HG03159 (cell line): ENCODE measurements around the gene CDK6.
A peak's percentile ranks its signal among the peaks of the same experiment; 100 is the strongest.

Experiments used
- ATAC-seq: cut with Tn5 transposase; IDR thresholded peaks from one replicate; pipeline ENCODE4 v1.9.1; 2021; ENCODE audit warnings: mild to moderate bottlenecking, moderate library complexity; ENCODE audit not compliant: unreplicated experiment

Gene CDK6

GRCh38 chr7:92652536-92652935 is 183.8 kb downstream of the CDK6 start:
- no peak for ATAC-seq

GRCh38 chr7:92650391-92650790 is 186.0 kb downstream of the CDK6 start:
- ATAC-seq: no peak

GRCh38 chr7:92648067-92648466 is 188.3 kb downstream of the CDK6 start:
- ATAC-seq: peak; percentile 70

- ATAC-seq: no peak
Observed at GRCh38 chr7:92647652-92648051, 188.7 kb downstream of the CDK6 start.

- peak; percentile 48 for ATAC-seq
Observed at GRCh38 chr7:92647011-92647625, 189.3 kb downstream of the CDK6 start.

- no peak for ATAC-seq
Observed at GRCh38 chr7:92645114-92646061, 191.0 kb downstream of the CDK6 start.

GRCh38 chr7:92644406-92645113 is 191.8 kb downstream of the CDK6 start:
- no peak for ATAC-seq

- ATAC-seq: no peak
Observed at GRCh38 chr7:92643821-92644220, 192.6 kb downstream of the CDK6 start.

GRCh38 chr7:92641921-92642511 is 194.4 kb downstream of the CDK6 start:
- ATAC-seq: peak; percentile 84

GRCh38 chr7:92639966-92640365 is 196.4 kb downstream of the CDK6 start:
- no peak for ATAC-seq

GRCh38 chr7:92639213-92639896 is 197.0 kb downstream of the CDK6 start:
- ATAC-seq: no peak

GRCh38 chr7:92636018-92636560 is 200.3 kb downstream of the CDK6 start:
- ATAC-seq: no peak

GRCh38 chr7:92635538-92635937 is 200.8 kb downstream of the CDK6 start:
- ATAC-seq: no peak

GRCh38 chr7:92634924-92635519 is 201.4 kb downstream of the CDK6 start:
- peak; percentile 32 for ATAC-seq

- ATAC-seq: no peak
Observed at GRCh38 chr7:92634205-92634604, 202.2 kb downstream of the CDK6 start.

- ATAC-seq: no peak
Observed at GRCh38 chr7:92633211-92633906, 203.0 kb downstream of the CDK6 start.

- ATAC-seq: no peak
Observed at GRCh38 chr7:92632791-92633190, 203.6 kb downstream of the CDK6 start.

GRCh38 chr7:92631850-92632487 is 204.4 kb downstream of the CDK6 start:
- no peak for ATAC-seq
